Upper lobe of left lung (tissue), 4 donors: ENCODE results near the gene KIAA1217.

ENCODE experiments used
- POLR2A ChIP-seq, 4 donors: fragments of 450-650 bp; IDR thresholded peaks; one replicate each; pipeline ENCODE4 v1.5.1; 2016 to 2017; ENCODE audit warnings: antibody characterized with exemption in 4 of 4, mild to moderate bottlenecking in 2 of 4
- TF ChIP-seq, protein P1 (sequence below), 6 experiments: fragments of 450-650 bp in 4 of 6; fragments of 200-600 bp in 2 of 6; sonication (generic) in 2 of 6; IDR thresholded peaks; one replicate each; pipeline ENCODE4 v1.5.1; 2016 to 2019; ENCODE audit warnings: antibody characterized with exemption in 6 of 6

DNA sequence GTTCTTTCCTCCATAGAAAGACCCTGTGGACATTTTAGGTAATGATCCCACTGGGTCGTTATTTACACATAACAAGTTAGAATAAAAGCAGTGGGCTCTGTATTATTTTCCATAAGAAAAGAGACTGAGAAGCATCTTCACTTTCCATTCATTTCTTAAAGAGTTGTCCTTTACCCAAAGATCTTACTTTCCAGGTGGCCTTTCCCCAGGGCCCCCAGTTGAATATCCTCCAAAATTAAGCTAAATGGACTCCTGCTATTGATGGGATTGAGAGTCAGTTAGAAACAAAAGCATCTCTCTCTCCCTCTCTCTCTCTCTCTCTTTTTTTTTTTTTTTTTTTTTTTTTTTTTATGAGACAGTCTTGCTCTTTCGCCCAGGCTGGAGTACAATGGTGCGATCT, 224.8 kb downstream of the KIAA1217 start:
- TF ChIP-seq, protein P1, sequence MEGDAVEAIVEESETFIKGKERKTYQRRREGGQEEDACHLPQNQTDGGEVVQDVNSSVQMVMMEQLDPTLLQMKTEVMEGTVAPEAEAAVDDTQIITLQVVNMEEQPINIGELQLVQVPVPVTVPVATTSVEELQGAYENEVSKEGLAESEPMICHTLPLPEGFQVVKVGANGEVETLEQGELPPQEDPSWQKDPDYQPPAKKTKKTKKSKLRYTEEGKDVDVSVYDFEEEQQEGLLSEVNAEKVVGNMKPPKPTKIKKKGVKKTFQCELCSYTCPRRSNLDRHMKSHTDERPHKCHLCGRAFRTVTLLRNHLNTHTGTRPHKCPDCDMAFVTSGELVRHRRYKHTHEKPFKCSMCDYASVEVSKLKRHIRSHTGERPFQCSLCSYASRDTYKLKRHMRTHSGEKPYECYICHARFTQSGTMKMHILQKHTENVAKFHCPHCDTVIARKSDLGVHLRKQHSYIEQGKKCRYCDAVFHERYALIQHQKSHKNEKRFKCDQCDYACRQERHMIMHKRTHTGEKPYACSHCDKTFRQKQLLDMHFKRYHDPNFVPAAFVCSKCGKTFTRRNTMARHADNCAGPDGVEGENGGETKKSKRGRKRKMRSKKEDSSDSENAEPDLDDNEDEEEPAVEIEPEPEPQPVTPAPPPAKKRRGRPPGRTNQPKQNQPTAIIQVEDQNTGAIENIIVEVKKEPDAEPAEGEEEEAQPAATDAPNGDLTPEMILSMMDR (IDR thresholded peaks at IDR 0.05), result no peak
- no peak for TF ChIP-seq POLR2A (IDR thresholded peaks at IDR 0.05)
